GM06990 (cell line): ENCODE measurements around the gene ZNF329.

ENCODE experiments used
- DNase-seq: peaks from one replicate; pipeline ENCODE4 v3.0.0-alpha.2; 2011; ENCODE audit not compliant: insufficient read length; ENCODE audit errors: extremely low read depth
- H3K27me3 ChIP-seq: replicated peaks from 2 replicates; pipeline ENCODE4 v1.6.0; 2011; ENCODE audit warnings: low read length; ENCODE audit not compliant: control insufficient read depth, insufficient read depth
- H3K36me3 ChIP-seq: 2 replicates; pipeline ENCODE4 v1.5.1; 2011; ENCODE audit warnings: low read length; ENCODE audit not compliant: control insufficient read depth, insufficient read depth
- H3K4me3 ChIP-seq: replicated peaks from 2 replicates; pipeline ENCODE4 v1.5.1; 2011; ENCODE audit warnings: low read depth, mild to moderate bottlenecking, control low read depth, low read length
- TF ChIP-seq, protein P1 (sequence below): IDR thresholded peaks from 2 replicates; pipeline ENCODE4 v1.5.1; 2011; ENCODE audit warnings: low read length, control low read depth, mild to moderate bottlenecking, inconsistent platforms; ENCODE audit not compliant: insufficient read depth, poor library complexity, severe bottlenecking

Gene ZNF329

DNA sequence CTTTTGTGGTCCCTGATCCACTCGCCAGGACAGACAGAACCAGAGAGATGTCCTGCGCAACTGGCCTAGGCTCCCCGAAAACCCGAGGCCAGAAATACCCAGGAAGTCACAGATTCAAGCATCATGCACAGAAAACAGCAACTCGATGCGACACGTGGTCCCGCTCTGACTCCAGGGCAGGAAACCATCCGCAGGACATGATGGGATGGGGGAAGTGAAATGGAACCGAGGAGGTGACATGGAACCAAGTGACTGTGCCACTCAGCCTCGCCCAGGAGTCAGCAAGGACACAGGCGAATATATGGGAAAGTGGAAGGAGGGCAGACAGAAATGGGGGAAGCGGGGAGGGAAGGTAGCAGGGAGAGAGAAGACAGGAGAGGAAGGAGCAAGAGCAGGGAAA lies 53.7 kb downstream of the ZNF329 start:
- Histone ChIP-seq H3K36me3 (no peaks in the 10 kb centered on the region), H3K27me3 (no peaks in the 10 kb centered on the region), H3K4me3 (no peak overlapping the region)
- no peak for DNase-seq
- TF ChIP-seq, protein P1, sequence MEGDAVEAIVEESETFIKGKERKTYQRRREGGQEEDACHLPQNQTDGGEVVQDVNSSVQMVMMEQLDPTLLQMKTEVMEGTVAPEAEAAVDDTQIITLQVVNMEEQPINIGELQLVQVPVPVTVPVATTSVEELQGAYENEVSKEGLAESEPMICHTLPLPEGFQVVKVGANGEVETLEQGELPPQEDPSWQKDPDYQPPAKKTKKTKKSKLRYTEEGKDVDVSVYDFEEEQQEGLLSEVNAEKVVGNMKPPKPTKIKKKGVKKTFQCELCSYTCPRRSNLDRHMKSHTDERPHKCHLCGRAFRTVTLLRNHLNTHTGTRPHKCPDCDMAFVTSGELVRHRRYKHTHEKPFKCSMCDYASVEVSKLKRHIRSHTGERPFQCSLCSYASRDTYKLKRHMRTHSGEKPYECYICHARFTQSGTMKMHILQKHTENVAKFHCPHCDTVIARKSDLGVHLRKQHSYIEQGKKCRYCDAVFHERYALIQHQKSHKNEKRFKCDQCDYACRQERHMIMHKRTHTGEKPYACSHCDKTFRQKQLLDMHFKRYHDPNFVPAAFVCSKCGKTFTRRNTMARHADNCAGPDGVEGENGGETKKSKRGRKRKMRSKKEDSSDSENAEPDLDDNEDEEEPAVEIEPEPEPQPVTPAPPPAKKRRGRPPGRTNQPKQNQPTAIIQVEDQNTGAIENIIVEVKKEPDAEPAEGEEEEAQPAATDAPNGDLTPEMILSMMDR = no peak

DNA sequence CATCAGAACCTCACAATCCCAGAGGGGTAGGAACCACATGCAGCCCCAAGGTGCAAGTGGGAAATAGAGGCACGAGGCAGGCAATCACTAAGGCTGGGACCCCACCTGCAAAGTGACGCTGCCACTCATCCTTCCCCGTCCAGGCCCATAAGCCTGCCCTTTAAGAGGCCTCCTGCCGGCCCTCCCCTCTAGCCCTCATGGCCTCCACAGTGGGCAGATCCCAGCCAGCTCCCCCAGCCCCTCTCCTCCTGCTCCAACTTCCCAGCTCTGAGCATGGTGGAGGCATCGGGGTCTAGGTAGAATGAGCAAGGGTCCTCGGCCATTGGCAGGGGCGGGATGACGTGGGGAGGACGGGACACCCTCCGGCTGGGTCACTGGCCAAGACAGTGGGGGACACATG lies 55.3 kb downstream of the ZNF329 start:
- no peak for DNase-seq
- Histone ChIP-seq H3K36me3 (no peaks in the 10 kb centered on the region), H3K4me3 (no peak overlapping the region), H3K27me3 (no peaks in the 10 kb centered on the region)
- TF ChIP-seq, protein P1 = no peak

DNA sequence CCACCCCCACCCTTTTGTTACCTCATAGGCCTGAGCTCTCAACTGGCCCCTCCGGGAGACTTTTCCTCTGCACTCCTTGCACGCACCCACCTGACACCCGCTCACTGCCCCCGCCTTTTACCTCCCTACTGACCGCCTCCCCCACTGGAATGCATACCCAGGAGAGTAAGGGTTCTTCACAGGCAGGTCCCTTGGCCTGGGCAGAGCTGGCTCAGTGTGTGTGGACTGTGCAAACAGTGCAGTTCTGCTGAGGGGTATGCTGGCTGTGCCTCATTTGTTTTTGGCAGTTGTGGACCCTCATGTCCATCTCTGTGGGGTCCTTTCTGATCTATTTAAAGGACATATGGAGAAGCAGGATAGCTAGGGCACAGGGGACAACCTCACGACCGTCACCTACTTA lies 57.5 kb downstream of the ZNF329 start:
- H3K27me3 ChIP-seq = no peaks in the 10 kb centered on the region

DNA sequence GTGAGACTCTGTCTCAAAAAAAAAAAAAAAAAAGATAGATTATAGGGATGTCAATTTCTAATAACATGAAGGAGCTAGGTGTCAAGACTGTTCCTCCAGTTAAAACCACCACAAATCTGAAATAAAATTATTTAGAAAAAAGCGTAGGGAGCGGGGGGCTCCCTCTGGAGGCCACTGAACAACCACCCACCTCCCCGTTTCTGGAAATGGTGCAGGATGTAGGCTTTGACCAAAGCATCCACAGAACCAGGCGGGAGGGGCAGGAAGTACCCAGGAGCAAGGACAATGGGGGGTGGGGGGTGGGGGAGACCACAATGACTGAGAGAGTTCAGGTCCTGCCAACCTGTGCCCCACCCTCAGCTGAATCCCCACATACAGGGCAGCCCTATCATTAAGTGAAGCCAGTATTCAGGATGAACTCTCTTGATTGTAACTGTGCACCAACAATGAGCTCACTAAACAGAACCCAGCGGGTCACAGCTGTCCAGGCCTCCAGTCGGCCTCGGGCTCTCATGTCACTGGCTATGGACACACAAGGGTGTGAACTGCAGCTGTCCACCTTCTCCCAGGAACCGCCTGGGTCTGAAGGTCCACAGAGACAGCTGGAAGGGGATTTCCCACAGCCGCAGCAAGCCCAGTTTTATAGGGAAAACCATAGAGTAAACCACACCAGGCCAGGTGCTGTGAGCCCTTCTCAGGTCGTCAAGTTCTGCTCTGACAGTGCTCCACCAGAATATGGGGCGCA lies 59.2 kb downstream of the ZNF329 start:
- no peak for DNase-seq
- TF ChIP-seq, protein P1 = no peak
- Histone ChIP-seq H3K4me3 (no peak overlapping the region), H3K27me3 (no peaks in the 10 kb centered on the region), H3K36me3 (no peaks in the 10 kb centered on the region)

More for the DNA sequence above, 57.5 kb downstream of the ZNF329 start:
- Histone ChIP-seq H3K36me3 (no peaks in the 10 kb centered on the region), H3K4me3 (no peak overlapping the region)
- TF ChIP-seq, protein P1 = no peak
- no peak for DNase-seq

DNA sequence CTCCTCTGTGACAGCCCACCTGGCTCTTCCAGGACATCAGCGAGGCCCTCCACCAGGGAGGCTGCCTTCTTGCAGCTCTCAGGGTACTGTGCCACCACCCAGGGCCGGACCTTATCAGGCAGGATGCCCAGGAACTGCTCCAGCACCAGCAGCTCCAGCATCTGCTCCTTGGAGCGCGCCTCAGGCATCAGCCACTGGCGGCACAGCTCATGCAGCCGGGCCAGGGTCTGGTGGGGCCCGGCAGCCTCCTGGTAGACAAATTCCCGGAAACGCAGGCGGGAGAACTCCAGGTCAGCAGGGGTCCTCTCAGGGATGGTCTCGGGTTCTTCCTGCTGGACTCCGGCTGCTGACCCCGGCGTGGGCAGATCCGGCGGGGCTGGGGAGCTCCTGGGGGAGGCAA lies 60.7 kb downstream of the ZNF329 start:
- TF ChIP-seq, protein P1 = no peak

DNA sequence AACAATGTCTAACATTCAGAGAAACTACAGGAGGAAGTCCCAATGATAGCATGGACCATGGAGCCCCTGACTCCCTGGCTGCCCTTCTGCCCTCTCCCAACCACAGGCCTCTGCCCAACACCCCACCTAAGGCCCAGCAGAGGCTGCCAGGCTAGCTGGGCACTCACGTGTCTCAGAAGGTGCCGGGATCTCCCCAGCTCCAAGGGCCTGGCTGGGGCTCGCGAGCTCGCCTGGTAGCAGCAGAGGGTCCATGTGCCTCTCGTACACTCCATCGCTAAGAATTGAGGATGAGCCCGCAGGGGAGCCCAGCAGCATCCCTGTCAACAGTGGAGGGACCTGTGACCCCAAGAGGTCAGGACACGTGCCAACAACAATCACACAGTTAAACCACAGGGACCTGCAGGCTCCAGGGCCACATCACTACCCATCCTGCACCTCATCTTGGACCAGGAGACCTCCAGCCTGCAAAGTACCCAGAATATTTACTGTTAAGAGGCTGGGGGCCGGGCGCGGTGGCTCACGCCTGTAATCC lies 62.0 kb downstream of the ZNF329 start:
- Histone ChIP-seq H3K4me3 (no peak overlapping the region), H3K27me3 (no peaks in the 10 kb centered on the region), H3K36me3 (no peaks in the 10 kb centered on the region)
- TF ChIP-seq, protein P1 = no peak
- no peak for DNase-seq

More for the DNA sequence above, 60.7 kb downstream of the ZNF329 start:
- no peak for DNase-seq
- Histone ChIP-seq H3K36me3 (no peaks in the 10 kb centered on the region), H3K4me3 (no peak overlapping the region), H3K27me3 (no peaks in the 10 kb centered on the region)
